ENCODE results near the gene RDX.
"Not testable (repeated sequence)": the region's sequence is repeated elsewhere in the genome, so short reads cannot be mapped to it uniquely, and the experiment has no call there.

Gene RDX

GRCh38 chr11:110293389-110293788 lies 3.0 kb downstream of the RDX start:
- peak overlapping the region; percentile 28; the same call in 1 of the 2 replicates for H3K4me3 ChIP-seq (ENCODE audit: low read depth, low read length)
- H3K27me3 ChIP-seq (ENCODE audit: control insufficient read depth, insufficient read depth, low read length), result no peaks in the 10 kb centered on the region
- no peak overlapping the region for H3K27ac ChIP-seq (ENCODE audit: low read depth, low read length)
- H3K4me1 ChIP-seq (ENCODE audit: control insufficient read depth, insufficient read depth, low read length), result peaks cover 19% of the 10 kb centered on the region
- no peaks in the 10 kb centered on the region for H3K36me3 ChIP-seq (ENCODE audit: control insufficient read depth, insufficient read depth, low read length)
- no peak overlapping the region for H3K9ac ChIP-seq (ENCODE audit: low read length)
- H3K9me3 ChIP-seq (ENCODE audit: control insufficient read depth, insufficient read depth, low read depth, low read length), result no peaks in the 10 kb centered on the region

GRCh38 chr11:110292146-110292545 lies 4.3 kb downstream of the RDX start:
- not testable (repeated sequence) for H3K4me1 ChIP-seq (ENCODE audit: control insufficient read depth, insufficient read depth, low read length); H3K27ac ChIP-seq (ENCODE audit: low read depth, low read length); H3K36me3 ChIP-seq (ENCODE audit: control insufficient read depth, insufficient read depth, low read length)

DNA sequence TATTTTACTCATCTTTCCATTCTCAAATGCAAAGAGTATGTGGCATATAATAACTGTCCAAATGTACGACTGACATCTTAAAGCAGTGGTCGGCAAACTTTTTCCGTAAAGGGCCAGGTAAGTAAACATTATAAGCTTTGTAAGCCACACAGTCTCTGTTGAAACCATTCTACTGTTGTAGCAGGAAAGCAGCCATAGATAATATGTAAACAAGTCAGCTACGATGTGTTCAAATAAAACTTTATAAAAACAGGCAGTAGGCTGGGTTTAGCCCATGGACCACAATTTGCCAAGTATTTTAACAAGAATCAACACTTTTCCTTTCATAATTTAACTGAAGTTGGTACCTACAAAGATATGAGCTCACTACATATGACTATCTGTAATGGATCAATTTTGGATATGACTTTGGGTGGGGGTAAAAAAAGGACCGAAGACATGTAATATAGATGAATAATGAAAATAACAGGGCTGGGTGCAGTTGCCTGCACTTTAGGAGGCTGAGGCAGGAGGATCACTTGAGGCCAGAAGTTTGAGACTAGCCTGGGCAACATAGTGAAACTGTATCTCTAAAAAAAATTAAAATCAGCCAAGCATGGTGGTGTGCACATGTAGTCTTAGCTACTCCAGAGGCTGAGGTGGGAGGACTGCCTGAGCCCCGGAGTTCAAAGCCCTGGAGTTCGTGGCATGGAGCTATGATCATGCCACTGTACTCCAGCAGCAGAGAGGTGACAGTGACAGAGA lies 5.7 kb downstream of the RDX start:
- H3K36me3 ChIP-seq (ENCODE audit: control insufficient read depth, insufficient read depth, low read length), result no peaks in the 10 kb centered on the region
- H3K27ac ChIP-seq (ENCODE audit: low read depth, low read length), result no peak overlapping the region
- no peak overlapping the region for H3K4me3 ChIP-seq (ENCODE audit: low read depth, low read length)
- no peaks in the 10 kb centered on the region for H3K9me3 ChIP-seq (ENCODE audit: control insufficient read depth, insufficient read depth, low read depth, low read length)
- H3K9ac ChIP-seq (ENCODE audit: low read length), result no peak overlapping the region
- no peaks in the 10 kb centered on the region for H3K27me3 ChIP-seq (ENCODE audit: control insufficient read depth, insufficient read depth, low read length)
- peaks cover 8% of the 10 kb centered on the region for H3K4me1 ChIP-seq (ENCODE audit: control insufficient read depth, insufficient read depth, low read length)

More at GRCh38 chr11:110292146-110292545, 4.3 kb downstream of the RDX start:
- not testable (repeated sequence) for H3K9ac ChIP-seq (ENCODE audit: low read length); H3K4me3 ChIP-seq (ENCODE audit: low read depth, low read length); H3K27me3 ChIP-seq (ENCODE audit: control insufficient read depth, insufficient read depth, low read length); H3K9me3 ChIP-seq (ENCODE audit: control insufficient read depth, insufficient read depth, low read depth, low read length)

DNA sequence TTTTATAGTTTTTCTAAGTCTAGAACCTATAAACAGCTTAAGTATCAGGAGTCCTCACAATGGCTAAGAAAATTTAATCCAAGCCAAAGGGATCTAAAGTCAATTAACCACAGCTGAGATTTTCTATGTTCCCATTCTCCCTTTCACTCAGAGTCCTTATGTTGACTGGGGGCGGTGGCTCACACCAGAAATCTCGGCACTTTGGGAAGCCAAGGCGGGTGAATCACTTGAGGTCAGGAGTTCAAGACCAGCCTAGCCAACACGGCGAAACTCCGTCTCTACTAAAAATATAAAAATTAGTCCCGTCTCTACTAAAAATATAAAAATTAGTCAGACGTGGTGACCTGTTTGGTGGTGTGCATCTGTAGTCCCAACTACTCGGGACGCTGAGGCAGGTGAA lies 6.9 kb downstream of the RDX start:
- H3K4me3 ChIP-seq (ENCODE audit: low read depth, low read length), result no peak overlapping the region
- H3K27ac ChIP-seq (ENCODE audit: low read depth, low read length), result no peak overlapping the region
- H3K36me3 ChIP-seq (ENCODE audit: control insufficient read depth, insufficient read depth, low read length), result no peaks in the 10 kb centered on the region
- no peaks in the 10 kb centered on the region for H3K9me3 ChIP-seq (ENCODE audit: control insufficient read depth, insufficient read depth, low read depth, low read length)
- H3K27me3 ChIP-seq (ENCODE audit: control insufficient read depth, insufficient read depth, low read length), result no peaks in the 10 kb centered on the region
- peaks cover 8% of the 10 kb centered on the region for H3K4me1 ChIP-seq (ENCODE audit: control insufficient read depth, insufficient read depth, low read length)
- no peak overlapping the region for H3K9ac ChIP-seq (ENCODE audit: low read length)

- H3K27ac ChIP-seq (ENCODE audit: low read depth, low read length), result no peak overlapping the region
- no peak overlapping the region for H3K4me3 ChIP-seq (ENCODE audit: low read depth, low read length)
- H3K27me3 ChIP-seq (ENCODE audit: control insufficient read depth, insufficient read depth, low read length), result no peaks in the 10 kb centered on the region
- no peaks in the 10 kb centered on the region for H3K9me3 ChIP-seq (ENCODE audit: control insufficient read depth, insufficient read depth, low read depth, low read length)
- H3K36me3 ChIP-seq (ENCODE audit: control insufficient read depth, insufficient read depth, low read length), result no peaks in the 10 kb centered on the region
- no peak overlapping the region for H3K9ac ChIP-seq (ENCODE audit: low read length)
- H3K4me1 ChIP-seq (ENCODE audit: control insufficient read depth, insufficient read depth, low read length), result peaks cover 3% of the 10 kb centered on the region; the same call in 1 of the 2 replicates
These were observed 8.9 kb downstream of the RDX start for GRCh38 chr11:110287537-110287936.

GRCh38 chr11:110286298-110287040 lies 9.9 kb downstream of the RDX start:
- Histone ChIP-seq H3K9ac (ENCODE audit: low read length) (no peak overlapping the region), H3K27ac (ENCODE audit: low read depth, low read length) (no peak overlapping the region), H3K36me3 (ENCODE audit: control insufficient read depth, insufficient read depth, low read length) (no peaks in the 10 kb centered on the region), H3K9me3 (ENCODE audit: control insufficient read depth, insufficient read depth, low read depth, low read length) (no peaks in the 10 kb centered on the region), H3K4me1 (ENCODE audit: control insufficient read depth, insufficient read depth, low read length) (peaks cover 3% of the 10 kb centered on the region; the same call in 1 of the 2 replicates), H3K27me3 (ENCODE audit: control insufficient read depth, insufficient read depth, low read length) (no peaks in the 10 kb centered on the region), H3K4me3 (ENCODE audit: low read depth, low read length) (no peak overlapping the region)

DNA sequence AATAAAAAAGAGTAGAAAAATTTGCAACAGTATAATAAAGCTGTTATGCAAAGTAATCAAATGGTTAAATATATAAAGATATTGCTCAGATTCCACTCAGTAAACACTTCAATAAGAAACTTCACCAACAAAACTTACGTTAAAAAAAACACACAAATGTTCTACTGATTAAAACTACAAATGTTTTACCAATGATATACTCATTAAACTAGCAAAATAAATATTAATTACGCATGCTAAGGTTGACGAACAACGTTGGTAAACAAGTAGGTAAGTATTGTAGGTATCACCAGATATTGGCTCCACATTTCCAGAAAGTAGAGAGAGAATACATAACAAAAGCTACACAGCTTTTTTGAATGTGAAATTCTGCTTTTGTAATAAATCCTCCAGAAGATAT lies 12.6 kb downstream of the RDX start:
- Histone ChIP-seq H3K9ac (ENCODE audit: low read length) (no peak overlapping the region), H3K9me3 (ENCODE audit: control insufficient read depth, insufficient read depth, low read depth, low read length) (no peaks in the 10 kb centered on the region), H3K27ac (ENCODE audit: low read depth, low read length) (no peak overlapping the region), H3K4me1 (ENCODE audit: control insufficient read depth, insufficient read depth, low read length) (peaks cover 3% of the 10 kb centered on the region; the same call in 1 of the 2 replicates), H3K27me3 (ENCODE audit: control insufficient read depth, insufficient read depth, low read length) (no peaks in the 10 kb centered on the region), H3K36me3 (ENCODE audit: control insufficient read depth, insufficient read depth, low read length) (peaks cover 8% of the 10 kb centered on the region), H3K4me3 (ENCODE audit: low read depth, low read length) (no peak overlapping the region)

- H3K27me3 ChIP-seq (ENCODE audit: control insufficient read depth, insufficient read depth, low read length); H3K9me3 ChIP-seq (ENCODE audit: control insufficient read depth, insufficient read depth, low read depth, low read length); H3K4me1 ChIP-seq (ENCODE audit: control insufficient read depth, insufficient read depth, low read length); H3K27ac ChIP-seq (ENCODE audit: low read depth, low read length); H3K9ac ChIP-seq (ENCODE audit: low read length); H3K4me3 ChIP-seq (ENCODE audit: low read depth, low read length): not testable (repeated sequence)
- H3K36me3 ChIP-seq (ENCODE audit: control insufficient read depth, insufficient read depth, low read length), result peaks cover 34% of the 10 kb centered on the region
These were observed 15.8 kb downstream of the RDX start for GRCh38 chr11:110280595-110280994.

DNA sequence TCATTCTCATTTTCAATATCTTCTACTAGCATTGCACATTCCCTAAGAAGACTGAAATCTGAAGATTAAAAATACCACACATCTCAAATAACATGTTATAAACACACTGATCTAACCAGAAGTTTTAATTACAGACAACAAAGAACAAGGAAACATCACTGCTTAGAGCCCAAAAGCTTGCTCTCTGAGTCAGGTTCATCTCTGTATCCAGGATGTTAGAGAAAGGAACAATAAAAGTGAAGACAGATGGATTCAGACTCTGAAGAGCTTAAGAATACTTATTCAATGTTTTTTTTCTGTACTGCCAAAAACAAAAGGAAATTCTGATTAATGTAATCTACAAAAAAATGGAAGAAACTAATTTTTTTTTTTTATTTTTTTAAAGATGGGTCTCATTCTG lies 16.5 kb downstream of the RDX start:
- Histone ChIP-seq H3K27ac (ENCODE audit: low read depth, low read length) (no peak overlapping the region), H3K9me3 (ENCODE audit: control insufficient read depth, insufficient read depth, low read depth, low read length) (no peaks in the 10 kb centered on the region), H3K4me3 (ENCODE audit: low read depth, low read length) (no peak overlapping the region), H3K27me3 (ENCODE audit: control insufficient read depth, insufficient read depth, low read length) (no peaks in the 10 kb centered on the region), H3K4me1 (ENCODE audit: control insufficient read depth, insufficient read depth, low read length) (no peaks in the 10 kb centered on the region), H3K36me3 (ENCODE audit: control insufficient read depth, insufficient read depth, low read length) (peaks cover 36% of the 10 kb centered on the region), H3K9ac (ENCODE audit: low read length) (no peak overlapping the region)

DNA sequence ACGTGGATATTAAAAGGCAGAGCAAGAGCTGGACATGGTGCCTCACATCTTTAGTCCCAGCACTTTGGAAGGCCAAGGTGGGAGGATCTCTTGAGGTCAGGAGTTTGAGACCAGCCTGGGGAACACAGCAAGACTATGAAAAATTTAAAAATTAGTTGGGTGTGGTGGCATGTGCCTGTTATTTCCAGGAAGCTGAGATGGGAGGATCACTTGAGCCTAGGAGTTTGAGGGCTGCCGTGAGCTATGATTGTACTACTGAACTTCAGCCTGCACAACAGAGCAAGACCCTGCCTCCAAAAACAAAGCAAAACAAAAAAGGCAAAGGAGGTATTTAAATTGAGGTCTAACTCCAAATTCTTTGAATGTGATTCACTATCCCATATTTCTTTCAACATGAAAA lies 23.5 kb downstream of the RDX start:
- no peak overlapping the region for H3K9ac ChIP-seq (ENCODE audit: low read length)
- peaks cover 57% of the 10 kb centered on the region for H3K36me3 ChIP-seq (ENCODE audit: control insufficient read depth, insufficient read depth, low read length)
- no peaks in the 10 kb centered on the region for H3K27me3 ChIP-seq (ENCODE audit: control insufficient read depth, insufficient read depth, low read length)
- H3K9me3 ChIP-seq (ENCODE audit: control insufficient read depth, insufficient read depth, low read depth, low read length), result no peaks in the 10 kb centered on the region
- H3K4me3 ChIP-seq (ENCODE audit: low read depth, low read length), result no peak overlapping the region
- no peaks in the 10 kb centered on the region for H3K4me1 ChIP-seq (ENCODE audit: control insufficient read depth, insufficient read depth, low read length)
- no peak overlapping the region for H3K27ac ChIP-seq (ENCODE audit: low read depth, low read length)

GRCh38 chr11:110269996-110270395 lies 26.4 kb downstream of the RDX start:
- Histone ChIP-seq H3K9me3 (ENCODE audit: control insufficient read depth, insufficient read depth, low read depth, low read length) (no peaks in the 10 kb centered on the region), H3K27me3 (ENCODE audit: control insufficient read depth, insufficient read depth, low read length) (no peaks in the 10 kb centered on the region), H3K4me1 (ENCODE audit: control insufficient read depth, insufficient read depth, low read length) (no peaks in the 10 kb centered on the region), H3K36me3 (ENCODE audit: control insufficient read depth, insufficient read depth, low read length) (peaks cover 40% of the 10 kb centered on the region), H3K27ac (ENCODE audit: low read depth, low read length) (no peak overlapping the region), H3K9ac (ENCODE audit: low read length) (no peak overlapping the region), H3K4me3 (ENCODE audit: low read depth, low read length) (no peak overlapping the region)
